ENCODE results near the gene INSYN1.
"Not testable (repeated sequence)": the region's sequence is repeated elsewhere in the genome, so short reads cannot be mapped to it uniquely, and the experiment has no call there.

The INSYN1 gene

DNA sequence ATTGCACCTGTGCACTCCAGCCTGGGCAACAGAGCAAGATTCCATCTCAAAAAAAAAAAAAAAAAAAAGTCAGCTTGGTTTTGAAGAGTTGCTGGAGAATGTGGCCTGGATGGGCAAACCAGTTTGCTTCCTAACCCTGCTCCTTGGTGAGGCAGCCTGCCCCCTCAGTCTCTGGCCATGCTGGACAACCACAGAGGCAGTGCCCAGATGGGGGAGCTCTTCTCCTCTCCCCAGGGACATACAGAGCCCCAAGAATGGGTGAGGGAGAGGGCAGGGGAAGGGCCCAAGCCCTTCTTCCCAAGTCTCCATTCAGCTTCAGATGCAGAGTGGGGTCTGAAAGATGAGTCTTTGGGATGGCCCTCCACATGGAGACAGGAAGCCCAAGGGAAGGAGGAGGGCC, 41.0 kb downstream of the INSYN1 start:
- DNase-seq (ENCODE audit: low read depth): no peak

DNA sequence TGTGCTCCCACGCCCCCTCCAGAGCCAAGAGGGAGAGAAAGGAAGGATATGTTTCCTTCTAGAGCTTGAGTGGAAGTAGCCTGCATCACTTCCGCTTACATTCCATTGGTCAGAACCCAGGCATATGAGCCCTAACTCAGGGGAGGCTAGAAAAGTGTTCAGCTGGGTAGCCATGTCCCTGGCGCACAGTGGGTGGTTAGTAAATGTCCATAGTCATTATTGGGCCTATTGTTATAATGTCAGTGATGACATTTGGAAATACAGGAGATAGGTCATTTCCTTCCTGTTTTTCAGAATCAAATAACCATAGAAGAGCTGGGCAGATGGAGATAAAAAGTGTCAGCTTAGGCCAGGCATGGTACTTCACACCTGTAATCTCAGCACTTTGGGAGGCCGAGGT, 41.6 kb downstream of the INSYN1 start:
- no peak for DNase-seq (ENCODE audit: low read depth)

DNA sequence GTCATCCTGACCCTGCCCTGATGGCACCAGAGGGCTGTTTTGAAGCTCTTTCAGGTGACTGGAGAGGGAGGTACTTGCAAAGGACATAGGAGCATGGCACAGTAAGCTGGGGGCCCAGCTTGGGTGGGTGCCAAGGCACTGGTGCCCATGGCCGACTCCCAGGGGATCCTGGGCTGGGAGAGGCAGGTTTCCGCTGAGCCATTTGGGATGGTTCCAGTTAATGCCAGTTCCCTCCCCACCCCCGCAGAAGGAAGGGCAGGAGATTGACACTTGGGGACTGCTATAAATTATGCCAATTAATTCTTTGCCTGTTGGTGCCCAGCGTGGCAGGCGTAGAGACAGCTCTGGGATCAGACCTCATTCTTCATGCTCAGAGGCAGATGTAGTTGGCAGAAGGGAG, 42.8 kb downstream of the INSYN1 start:
- no peak for DNase-seq (ENCODE audit: low read depth)

DNA sequence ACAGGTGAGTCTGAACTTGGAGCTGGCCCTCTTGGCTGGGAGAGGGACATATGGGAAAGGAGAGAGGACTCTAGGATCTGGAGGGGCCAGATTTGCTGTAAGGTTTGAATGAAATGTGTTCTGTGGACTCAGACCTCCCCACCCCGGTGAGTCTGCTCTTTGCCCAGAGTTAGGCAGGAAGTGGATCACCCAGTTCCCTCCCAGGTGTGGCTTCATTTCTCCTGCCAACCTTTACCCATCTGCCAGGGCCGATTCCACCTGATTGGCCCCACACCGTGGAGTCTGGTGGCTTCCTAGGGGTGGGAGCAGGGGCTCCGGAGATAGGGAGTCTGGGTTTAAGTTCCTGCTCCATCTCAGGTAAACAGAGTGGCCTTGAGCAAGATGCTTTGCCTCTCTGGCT, 43.5 kb downstream of the INSYN1 start:
- DNase-seq (ENCODE audit: low read depth): no peak

DNA sequence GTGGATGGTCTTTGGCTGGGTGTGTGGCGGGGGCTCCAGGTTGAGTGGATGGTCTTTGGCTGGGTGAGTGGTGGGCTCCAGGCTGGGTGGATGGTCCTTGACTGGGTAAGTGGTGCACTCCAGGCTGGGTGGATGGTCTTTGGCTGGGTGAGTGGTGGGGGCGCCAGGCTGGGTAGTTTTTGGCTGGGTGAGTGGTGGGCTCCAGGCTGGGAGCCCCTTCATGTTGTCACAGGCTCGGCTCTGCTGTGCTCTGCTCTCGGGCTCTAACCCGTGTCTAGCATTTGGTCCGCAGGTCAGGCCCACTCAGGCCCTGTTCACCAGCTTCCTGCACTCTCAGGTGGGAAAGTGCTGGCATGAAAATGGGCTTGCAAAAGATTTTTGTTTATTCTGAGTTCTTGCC, 43.9 kb downstream of the INSYN1 start:
- no peak for DNase-seq (ENCODE audit: low read depth)

DNA sequence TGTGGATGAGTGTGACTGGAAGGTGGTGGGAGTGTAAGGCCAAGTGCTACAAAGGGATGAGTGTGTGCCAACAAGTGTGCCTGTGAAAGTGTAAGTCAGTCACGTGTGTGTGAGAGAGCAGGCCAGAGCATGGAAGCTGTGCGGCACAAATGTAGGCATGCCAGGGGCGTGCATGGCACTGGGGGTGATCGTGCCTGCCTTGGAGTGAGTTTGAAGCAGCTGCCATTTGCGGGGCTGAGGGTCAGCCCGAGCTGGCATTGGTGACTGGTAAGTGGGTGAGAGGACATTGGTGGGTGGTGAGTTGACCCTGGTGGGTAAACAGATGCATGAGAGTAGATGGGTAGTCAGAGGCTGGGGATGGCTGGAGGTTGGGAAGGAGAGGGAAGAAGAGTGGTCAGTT, 44.5 kb downstream of the INSYN1 start:
- DNase-seq (ENCODE audit: low read depth): no peak

DNA sequence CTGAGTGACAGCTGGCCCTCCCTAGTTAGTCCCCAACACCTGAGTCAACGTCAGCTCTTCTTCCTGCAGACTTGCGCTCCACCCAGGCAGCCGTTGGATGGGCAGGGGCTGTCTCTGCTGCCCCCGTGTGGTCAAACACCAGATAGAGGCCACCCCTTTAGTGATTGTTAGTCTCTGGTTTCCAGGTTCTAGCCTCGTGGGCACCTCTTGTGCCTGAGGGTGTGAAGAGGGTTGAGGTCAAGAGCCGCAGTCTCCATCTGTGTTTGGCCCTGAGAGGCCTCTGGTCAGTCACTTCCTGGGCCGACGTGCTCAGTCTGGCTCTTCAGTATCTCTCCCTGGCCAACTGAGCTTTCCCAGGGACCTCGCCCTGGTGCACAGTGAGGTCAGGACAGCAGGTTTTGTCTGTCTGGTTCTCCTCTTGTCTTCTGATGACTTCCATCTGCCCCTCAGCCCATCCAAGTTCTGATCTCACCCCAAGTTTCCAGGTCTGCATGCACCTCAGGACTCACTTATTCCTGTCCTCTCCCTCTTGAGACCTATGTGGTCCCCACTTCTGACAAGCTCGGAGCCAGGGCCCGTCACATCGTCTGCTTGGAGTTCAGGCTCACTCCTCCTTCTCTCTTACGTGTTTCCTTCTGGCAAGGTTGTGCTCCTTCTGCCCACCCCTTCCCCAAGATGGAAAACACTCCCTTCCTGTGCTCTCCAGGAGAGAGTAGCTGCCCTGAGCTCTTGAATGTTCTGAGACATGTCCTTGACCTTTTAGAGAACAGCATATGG, 48.1 kb downstream of the INSYN1 start:
- peak; percentile 70 for DNase-seq (ENCODE audit: low read depth)

DNA sequence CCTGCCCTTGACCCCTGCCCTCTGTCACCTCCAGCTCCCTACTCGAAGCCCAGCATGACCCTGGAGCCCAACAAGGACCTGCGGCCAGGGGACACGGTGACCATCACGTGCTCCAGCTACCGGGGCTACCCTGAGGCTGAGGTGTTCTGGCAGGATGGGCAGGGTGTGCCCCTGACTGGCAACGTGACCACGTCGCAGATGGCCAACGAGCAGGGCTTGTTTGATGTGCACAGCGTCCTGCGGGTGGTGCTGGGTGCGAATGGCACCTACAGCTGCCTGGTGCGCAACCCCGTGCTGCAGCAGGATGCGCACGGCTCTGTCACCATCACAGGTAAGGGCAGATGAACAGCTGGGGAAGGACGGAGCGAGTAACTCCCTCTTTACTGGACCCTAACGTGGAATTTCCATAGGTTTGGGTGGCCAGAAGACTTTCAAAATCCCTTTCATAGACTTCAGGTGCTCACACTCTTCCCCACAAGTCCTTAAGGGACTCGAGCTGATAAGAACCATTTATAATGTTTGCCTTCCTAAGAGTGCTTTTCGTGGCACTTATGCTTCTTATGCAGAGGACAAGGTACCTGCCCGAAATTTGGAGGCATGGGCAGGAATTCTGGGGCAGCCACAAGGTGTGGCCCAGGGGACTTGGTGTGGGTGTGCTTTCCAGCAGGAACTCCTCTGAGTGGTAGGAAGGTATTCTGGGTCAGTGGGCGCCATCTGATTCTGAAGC, 48.8 kb downstream of the INSYN1 start:
- not testable (repeated sequence) for DNase-seq (ENCODE audit: low read depth)

DNA sequence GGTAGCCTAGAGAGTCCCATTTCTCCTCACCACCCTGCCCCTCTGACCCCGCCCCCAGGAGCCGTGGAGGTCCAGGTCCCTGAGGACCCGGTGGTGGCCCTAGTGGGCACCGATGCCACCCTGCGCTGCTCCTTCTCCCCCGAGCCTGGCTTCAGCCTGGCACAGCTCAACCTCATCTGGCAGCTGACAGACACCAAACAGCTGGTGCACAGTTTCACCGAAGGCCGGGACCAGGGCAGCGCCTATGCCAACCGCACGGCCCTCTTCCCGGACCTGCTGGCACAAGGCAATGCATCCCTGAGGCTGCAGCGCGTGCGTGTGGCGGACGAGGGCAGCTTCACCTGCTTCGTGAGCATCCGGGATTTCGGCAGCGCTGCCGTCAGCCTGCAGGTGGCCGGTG, 49.5 kb downstream of the INSYN1 start:
- DNase-seq (ENCODE audit: low read depth): not testable (repeated sequence)

DNA sequence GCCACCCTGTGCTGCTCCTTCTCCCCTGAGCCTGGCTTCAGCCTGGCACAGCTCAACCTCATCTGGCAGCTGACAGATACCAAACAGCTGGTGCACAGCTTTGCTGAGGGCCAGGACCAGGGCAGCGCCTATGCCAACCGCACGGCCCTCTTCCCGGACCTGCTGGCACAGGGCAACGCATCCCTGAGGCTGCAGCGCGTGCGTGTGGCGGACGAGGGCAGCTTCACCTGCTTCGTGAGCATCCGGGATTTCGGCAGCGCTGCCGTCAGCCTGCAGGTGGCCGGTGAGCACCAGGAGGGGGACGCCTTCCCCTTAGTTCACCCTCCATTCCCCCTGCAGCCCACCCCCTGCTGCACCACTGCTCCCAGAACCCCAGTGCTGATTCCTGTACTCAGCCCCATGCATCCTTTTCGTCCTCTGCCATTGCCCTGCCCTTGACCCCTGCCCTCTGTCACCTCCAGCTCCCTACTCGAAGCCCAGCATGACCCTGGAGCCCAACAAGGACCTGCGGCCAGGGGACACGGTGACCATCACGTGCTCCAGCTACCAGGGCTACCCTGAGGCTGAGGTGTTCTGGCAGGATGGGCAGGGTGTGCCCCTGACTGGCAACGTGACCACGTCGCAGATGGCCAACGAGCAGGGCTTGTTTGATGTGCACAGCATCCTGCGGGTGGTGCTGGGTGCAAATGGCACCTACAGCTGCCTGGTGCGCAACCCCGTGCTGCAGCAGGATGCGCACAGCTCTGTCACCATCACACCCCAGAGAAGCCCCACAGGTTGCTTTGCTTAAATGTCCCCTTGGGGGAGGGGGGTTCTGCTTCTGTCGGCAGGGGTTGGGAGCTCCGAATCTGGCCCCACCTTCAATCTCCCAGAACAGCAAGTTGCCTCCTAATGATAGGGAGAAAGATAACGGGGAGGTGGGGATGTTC, 50.6 kb downstream of the INSYN1 start:
- not testable (repeated sequence) for DNase-seq (ENCODE audit: low read depth)

DNA sequence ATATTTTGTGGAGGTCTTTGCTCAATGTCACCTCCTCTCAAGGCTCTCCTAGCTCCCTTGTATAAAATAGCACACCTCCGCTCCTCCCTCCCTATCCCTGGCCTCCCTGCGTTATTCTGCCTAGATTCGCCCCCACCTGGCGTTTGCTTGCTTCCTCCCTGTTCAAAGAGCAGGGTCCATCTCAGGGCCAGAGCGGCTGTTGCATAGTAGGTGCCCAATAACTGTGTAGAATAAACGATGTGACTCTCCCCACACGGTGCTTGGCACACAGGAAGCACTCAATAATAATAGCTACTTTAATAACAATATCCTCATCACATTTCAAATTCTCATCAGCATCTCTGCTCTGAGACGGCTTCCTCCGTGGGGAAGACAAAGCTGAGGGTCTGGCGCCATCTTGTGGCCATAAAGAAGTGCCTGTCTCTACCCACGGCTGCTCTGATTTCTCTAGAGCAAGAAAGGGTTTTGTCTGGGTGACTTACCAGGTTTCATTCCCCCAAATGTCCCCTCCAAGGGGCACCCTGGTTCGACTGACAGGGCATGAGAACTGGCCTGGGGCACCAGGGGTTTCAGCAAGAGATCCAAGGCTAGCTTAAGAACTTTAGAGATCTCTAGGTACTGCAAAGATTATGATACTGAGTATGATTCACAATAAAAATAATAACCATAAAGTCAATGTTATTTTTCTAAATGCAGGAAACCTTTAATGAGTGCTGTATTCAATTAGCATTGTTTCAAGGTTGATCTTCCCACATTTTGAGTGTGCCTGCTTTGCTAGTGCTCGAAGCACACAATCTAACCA, 52.9 kb downstream of the INSYN1 start:
- peak; percentile 54 for DNase-seq (ENCODE audit: low read depth)

DNA sequence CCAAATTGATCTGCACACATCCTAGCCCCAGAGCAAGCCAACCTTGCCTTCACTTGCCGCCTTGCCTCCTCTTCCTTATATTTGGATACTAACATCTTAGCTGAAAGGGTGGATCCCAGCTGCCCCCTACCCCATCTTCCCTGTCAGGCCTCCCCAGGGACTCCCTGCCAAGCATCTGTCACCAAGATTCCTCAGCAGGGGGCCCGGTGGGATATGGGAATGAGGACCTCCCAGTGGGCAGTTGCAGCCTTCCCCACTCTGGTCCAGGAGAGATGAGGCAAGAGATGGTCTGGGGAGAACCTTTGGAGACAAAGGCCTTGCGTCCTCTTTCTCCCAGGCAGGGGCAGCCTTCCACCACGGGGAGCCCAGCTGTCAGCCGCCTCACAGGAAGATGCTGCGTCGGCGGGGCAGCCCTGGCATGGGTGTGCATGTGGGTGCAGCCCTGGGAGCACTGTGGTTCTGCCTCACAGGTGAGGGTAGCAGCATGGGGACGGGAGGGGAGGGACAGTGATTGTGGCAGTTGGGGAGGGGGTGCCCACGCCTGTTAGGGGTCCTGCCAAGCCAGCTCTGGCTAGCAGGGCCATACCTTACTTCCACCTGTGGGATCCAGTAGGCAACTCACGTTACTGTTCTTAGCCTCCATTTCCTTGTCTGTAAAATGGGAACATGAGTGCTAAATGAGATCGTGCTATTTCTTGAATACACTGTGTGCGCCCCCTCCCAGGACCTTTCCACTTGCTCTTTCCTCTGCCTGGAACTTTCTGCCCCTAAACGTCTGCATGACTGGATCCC, 53.7 kb downstream of the INSYN1 start:
- DNase-seq (ENCODE audit: low read depth): no peak

DNA sequence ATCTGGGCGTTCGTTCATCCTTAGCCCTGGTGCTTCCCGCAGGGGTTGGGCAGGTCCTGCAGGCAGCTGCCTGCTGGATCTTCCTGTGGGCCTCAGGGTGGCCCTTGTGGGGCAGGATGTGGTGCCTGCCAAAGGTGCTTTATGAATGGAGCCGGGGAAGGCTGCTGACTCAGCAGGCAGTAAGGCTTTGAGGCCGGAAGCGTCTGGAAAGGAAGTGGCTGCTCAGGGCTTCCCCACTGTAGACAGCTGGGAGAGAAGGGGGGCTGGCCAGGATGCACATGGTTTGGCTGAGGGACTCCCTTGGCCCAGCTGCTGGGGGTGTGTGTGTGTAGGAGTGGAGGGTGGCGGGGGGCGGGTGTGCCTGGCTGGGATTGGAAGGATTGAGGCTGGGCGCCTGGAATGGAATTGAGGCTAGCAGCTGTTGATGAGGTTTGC, 56.1 kb downstream of the INSYN1 start:
- peak; percentile 72 for DNase-seq (ENCODE audit: low read depth)

DNA sequence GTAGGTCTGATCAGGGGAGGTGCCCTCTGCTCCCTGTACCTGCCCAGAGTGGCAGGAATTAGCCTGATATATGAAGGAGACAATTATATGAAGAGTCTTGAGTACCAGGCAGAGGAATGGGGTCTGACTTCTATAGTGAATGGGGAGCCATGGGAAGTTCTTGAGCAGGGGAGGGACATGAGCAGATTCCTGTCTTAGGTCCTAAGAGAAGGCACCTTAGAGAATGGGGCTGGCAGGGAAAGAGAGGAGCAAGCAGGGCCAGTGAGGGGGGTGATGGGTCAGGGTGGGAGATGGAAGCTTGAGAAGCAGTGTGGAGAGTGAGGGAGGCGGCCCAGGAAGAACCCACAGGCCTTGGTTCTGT, 56.5 kb downstream of the INSYN1 start:
- DNase-seq (ENCODE audit: low read depth): no peak

DNA sequence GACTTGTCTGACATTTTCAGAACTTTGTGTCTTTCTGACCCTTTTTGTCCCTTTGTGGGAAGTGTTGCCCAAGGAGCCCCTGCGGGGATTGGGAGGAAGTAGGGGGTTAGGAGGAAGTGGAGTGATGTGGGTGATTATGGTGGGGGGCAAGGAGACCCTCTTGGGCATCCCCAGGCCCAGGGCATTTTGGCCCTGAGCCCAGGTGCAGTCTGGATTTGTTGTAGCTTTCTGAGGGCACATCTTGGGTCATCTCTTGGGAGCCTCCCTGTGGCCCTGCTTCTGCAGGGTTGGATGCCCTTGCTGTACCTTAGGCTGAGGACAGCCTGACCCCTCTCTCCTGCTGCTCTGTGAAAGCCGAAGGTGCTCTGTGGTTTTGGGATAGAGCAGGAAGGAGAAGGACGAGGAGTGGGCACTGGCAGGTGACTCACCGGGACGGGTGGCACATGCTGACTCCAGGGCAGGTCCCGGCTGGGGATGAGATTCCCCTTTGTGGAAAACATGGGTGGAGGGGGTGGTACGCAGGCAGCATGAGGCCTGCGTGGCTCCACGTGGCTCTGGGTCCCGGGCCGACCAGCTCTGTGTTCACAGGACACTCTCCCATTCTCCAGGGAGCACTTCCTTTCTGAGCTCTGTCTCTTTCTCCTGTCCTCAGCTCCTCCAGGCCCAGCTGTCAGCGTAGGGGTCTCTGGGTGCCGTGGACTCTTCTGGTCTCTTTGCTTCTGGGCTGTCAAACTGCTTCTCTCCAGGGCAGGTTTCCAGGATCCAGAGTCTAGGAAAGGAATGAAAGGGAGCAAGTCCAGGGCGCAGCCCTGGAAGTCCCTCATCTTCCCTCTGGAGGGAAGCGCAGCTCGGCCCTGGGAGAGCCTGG, 57.1 kb downstream of the INSYN1 start:
- no peak for DNase-seq (ENCODE audit: low read depth)

DNA sequence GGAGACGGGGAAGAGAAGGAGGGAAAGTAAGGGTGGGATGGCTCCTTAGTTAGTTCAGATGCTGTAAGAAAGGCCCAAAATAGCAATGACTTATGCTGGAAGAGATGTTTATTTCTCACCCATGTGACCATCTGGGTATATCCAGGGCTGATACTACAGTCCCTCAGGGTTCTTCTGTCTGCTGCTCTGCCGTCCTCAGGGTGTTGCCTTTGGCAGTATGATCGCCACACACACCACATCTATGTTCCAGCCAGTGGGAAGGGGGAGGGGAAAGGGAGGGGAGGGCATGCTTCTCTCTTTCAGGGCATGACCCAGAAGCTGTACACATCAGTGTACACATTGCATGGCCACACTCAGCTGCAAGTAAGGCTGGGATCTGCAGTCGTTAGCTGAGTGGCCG, 58.7 kb downstream of the INSYN1 start:
- DNase-seq (ENCODE audit: low read depth): no peak

DNA sequence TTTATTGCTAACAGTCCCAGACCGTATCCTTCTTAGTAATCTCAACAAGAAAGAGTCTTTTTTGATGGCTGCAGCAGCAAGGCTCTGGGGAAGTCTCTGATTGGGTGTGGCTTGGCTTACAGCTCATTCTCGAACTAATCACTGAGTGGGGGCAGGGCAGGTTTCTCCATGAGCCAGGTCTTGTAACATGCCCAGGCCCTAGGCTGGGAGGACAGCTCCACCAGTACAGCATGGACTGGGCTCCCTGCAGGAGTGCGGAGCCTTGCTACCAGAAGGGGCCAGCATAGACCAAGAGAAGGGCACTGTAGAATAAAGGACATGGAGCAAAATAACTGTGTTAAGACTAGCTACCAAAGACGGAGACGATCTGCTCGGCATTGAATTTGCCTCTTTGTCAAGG, 61.8 kb downstream of the INSYN1 start:
- DNase-seq (ENCODE audit: low read depth): no peak

DNA sequence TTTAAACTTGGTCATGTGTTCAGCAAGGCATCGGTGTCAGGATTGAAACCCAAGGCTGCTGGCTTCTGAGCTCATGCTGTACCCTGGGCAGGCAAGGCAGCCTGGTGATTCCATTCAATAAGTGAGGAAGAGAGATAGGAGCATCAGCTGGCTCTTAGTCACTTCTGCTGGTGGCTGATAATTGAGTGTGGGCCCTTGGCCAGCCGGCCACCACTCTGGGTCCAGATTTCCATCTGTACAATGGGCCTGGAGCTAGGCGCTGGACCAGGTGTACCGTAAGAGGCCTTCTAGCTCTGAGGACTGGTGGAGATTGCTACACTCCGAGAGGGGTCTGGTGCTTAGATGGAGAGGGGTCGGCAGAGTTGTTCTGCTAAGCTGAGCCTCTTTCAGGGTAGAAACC, 64.7 kb downstream of the INSYN1 start:
- no peak for DNase-seq (ENCODE audit: low read depth)

DNA sequence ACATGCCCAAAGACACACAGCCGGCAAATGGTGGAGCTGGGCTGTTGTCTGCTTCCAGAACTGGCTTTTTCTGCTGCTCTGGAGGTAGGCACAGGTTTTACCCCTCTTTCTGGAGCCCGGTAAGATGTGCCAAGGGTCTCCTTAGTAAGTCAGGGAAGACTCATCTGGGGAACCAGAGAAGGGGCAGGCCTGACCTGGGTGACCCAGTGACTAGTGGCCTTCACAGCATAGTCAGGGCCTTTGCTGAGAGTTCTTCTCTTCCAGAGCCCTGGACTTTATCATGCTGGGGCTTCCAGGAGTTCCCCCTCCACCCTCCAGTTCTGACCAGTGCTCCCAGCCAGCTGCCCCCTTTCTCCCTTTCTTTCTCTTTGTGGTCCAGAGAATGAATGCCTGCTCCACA, 65.8 kb downstream of the INSYN1 start:
- DNase-seq (ENCODE audit: low read depth): no peak

DNA sequence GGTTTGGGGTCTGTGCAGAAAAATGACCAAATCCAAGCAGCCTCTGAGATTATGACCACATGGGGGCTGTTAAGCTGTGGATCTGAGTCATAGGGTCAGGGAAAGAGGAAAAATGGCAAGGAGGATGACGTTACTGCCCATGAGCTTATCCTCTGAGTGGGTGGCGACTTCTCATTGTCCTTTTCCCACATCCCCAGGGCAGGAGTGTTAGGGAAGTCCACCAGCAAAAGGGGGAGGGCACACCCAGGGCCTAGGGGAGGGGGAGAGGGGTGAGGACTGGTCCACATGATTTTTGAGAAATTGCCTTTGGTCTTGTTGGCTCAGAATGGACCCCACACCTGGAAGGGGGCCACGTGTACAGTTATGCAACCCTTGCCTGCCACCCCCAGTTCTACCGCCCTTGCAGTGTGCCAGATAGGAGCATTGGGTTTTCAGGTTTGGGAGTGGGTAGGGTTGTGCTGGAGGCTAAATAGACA, 66.3 kb downstream of the INSYN1 start:
- DNase-seq (ENCODE audit: low read depth): no peak
